Right atrium auricular region (tissue), 2 donors: Measurements from ENCODE around the gene SELENOT. TPM values are rescaled to one million over a fixed set of nuclear protein-coding genes. Genes with fewer than 3 reads are reported as not detected.

Experiments
- DNase-seq: peaks from one replicate; pipeline ENCODE4 v3.0.0-alpha.2; 2019; ENCODE audit warnings: low spot score
- H3K27ac ChIP-seq, 2 donors: fragments of 200-600 bp; sonication (generic); 1 replicate in 1 of 2; 2 replicates in 1 of 2; pipeline ENCODE4 v1.5.1; 2016 to 2019
- H3K27me3 ChIP-seq, 2 donors: fragments of 200-600 bp; sonication (generic); one replicate each; pipeline versions ENCODE4 v1.5.1 to v1.6.0; 2017 to 2019
- H3K36me3 ChIP-seq: fragments of 200-600 bp; sonication (generic); one replicate; pipeline ENCODE4 v1.5.1; 2016
- H3K4me1 ChIP-seq, 2 donors: fragments of 200-600 bp; sonication (generic); one replicate each; pipeline versions ENCODE4 v1.5.1 to v1.6.0; 2017 to 2019
- H3K4me3 ChIP-seq, 2 donors: fragments of 200-600 bp; sonication (generic); 1 replicate in 1 of 2; 2 replicates in 1 of 2; pipeline ENCODE4 v1.5.1; 2017 to 2019; ENCODE audit warnings: mild to moderate bottlenecking in 1 of 2, moderate library complexity in 1 of 2
- H3K9me3 ChIP-seq, 2 donors: fragments of 200-600 bp; sonication (generic); one replicate each; pipeline ENCODE4 v1.5.1; 2019
- total RNA-seq, 2 donors: library from RNA; depleted of rRNA; stranded (reverse); fragments of >200 nt; gene quantifications; one replicate each; pipeline ENCODE4 v1.1.0, GENCODE V29; 2016
- TF ChIP-seq, protein P1 (sequence below), 2 donors: fragments of 200-600 bp; sonication (generic); IDR thresholded peaks; one replicate each; pipeline ENCODE4 v1.5.1; 2019; ENCODE audit warnings: antibody characterized with exemption in 2 of 2

Gene SELENOT
- total RNA-seq, 2 donors from 2014 or later = 73.6 to 137 TPM

DNA sequence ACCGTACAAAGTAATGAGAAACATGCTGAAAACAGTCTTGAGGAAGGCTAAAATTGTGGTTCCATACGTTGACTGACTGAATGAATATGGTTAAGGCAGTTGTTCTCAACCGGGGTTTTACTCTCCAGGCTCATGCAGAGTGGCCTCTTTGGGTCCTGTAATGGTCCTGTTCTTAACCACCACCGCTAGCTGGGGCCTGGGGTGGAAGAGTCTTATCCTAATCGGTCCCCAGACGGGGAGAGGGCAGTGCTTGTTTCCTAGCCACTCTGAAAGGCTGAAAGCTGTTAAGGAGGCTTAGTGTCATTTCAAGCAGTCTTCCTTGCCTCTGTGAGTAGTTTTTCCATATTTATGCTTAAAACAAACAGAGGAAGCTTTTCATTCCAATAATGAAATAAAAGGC lies 32.0 kb downstream of the SELENOT start:
- Histone ChIP-seq H3K36me3 (peaks cover 6% of the 10 kb centered on the region), H3K27me3 (no peaks in the 10 kb centered on the region), H3K9me3 (no peaks in the 10 kb centered on the region), H3K4me1 (no peaks in the 10 kb centered on the region), H3K4me3 (no peak overlapping the region), H3K27ac (no peak overlapping the region)
- no peak for DNase-seq
- TF ChIP-seq, protein P1, sequence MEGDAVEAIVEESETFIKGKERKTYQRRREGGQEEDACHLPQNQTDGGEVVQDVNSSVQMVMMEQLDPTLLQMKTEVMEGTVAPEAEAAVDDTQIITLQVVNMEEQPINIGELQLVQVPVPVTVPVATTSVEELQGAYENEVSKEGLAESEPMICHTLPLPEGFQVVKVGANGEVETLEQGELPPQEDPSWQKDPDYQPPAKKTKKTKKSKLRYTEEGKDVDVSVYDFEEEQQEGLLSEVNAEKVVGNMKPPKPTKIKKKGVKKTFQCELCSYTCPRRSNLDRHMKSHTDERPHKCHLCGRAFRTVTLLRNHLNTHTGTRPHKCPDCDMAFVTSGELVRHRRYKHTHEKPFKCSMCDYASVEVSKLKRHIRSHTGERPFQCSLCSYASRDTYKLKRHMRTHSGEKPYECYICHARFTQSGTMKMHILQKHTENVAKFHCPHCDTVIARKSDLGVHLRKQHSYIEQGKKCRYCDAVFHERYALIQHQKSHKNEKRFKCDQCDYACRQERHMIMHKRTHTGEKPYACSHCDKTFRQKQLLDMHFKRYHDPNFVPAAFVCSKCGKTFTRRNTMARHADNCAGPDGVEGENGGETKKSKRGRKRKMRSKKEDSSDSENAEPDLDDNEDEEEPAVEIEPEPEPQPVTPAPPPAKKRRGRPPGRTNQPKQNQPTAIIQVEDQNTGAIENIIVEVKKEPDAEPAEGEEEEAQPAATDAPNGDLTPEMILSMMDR (IDR thresholded peaks at IDR 0.05) = no peak

DNA sequence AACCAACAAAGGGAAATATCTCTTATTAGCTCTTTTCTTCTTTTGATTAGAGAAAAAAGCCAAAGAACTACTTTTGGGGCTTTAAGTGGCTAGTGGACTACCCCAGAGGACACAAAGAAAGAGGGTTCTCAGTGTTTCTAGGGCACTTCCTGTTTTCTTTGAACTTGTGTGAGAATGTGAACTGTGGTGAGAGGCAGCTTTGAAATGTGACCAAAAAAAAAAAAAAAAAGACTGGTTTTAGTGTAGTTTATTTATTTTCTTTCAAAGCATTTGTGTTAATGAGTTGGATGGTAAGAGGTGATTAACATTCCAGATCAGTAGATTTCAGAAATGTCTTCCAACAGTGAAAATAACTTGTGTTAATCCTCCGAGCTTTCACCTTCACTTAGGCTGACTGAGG lies 32.4 kb downstream of the SELENOT start:
- Histone ChIP-seq H3K27ac (no peak overlapping the region), H3K4me3 (no peak overlapping the region), H3K36me3 (peaks cover 6% of the 10 kb centered on the region), H3K4me1 (no peaks in the 10 kb centered on the region), H3K27me3 (no peaks in the 10 kb centered on the region), H3K9me3 (no peaks in the 10 kb centered on the region)
- TF ChIP-seq, protein P1 (IDR thresholded peaks at IDR 0.05) = no peak
- no peak for DNase-seq

DNA sequence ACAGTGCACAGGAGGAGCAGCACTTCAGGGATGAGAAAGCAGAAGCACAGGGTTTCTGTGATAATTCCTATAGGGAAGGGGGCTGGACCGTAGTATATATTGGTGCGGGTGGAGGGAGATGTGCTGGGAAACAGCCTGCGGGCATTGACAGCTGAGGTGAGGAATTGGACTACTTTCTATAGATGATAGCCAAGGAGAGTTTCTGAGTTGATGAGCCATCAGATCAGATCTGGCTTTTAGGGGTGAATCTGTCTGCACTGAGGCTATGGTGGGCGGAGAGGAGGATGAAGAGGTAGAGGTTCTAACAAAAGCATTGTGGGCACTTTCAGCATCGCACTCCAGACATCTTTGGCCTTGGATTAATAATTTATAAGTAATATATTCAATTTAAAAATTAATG lies 33.1 kb downstream of the SELENOT start:
- TF ChIP-seq, protein P1 (IDR thresholded peaks at IDR 0.05) = no peak
- Histone ChIP-seq H3K4me3 (no peak overlapping the region), H3K36me3 (peaks cover 5% of the 10 kb centered on the region), H3K9me3 (no peaks in the 10 kb centered on the region), H3K27me3 (no peaks in the 10 kb centered on the region), H3K4me1 (no peaks in the 10 kb centered on the region), H3K27ac (no peak overlapping the region)
- DNase-seq = no peak

DNA sequence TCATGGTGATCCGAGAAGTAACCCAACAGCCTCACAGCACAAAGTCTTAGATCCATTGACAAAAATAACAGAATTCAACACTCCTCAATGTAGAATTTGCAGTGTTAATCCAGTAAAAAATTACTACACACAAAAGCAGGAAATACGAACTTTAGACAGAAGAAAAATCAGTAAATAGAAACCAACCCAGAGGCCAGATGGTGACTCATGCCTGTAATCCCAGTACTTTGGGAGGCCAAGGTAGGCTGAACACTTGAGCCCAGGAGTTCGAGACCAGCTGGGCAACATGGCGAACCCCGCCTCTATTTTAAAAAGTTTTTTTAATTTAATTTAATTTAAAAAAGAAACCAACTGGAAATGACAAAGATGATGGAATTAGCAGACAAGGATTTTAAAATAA lies 36.1 kb downstream of the SELENOT start:
- Histone ChIP-seq H3K36me3 (no peaks in the 10 kb centered on the region), H3K9me3 (no peaks in the 10 kb centered on the region), H3K4me1 (no peaks in the 10 kb centered on the region), H3K27me3 (no peaks in the 10 kb centered on the region), H3K27ac (no peak overlapping the region), H3K4me3 (no peak overlapping the region)
- DNase-seq = no peak
- TF ChIP-seq, protein P1 (IDR thresholded peaks at IDR 0.05) = no peak

GRCh38 chr3:150640256-150640655 lies 37.1 kb downstream of the SELENOT start:
- H3K9me3 ChIP-seq = no peaks in the 10 kb centered on the region
- H3K36me3 ChIP-seq = no peaks in the 10 kb centered on the region
- no peaks in the 10 kb centered on the region for H3K27me3 ChIP-seq
- no peaks in the 10 kb centered on the region for H3K4me1 ChIP-seq
- H3K4me3 ChIP-seq = no peak overlapping the region
- TF ChIP-seq, protein P1 (IDR thresholded peaks at IDR 0.05) = no peak
- no peak for DNase-seq
- no peak overlapping the region for H3K27ac ChIP-seq

- DNase-seq = no peak
- TF ChIP-seq, protein P1 (IDR thresholded peaks at IDR 0.05) = no peak
- Histone ChIP-seq H3K36me3 (no peaks in the 10 kb centered on the region), H3K27ac (no peak overlapping the region), H3K27me3 (no peaks in the 10 kb centered on the region), H3K4me3 (no peak overlapping the region), H3K9me3 (no peaks in the 10 kb centered on the region), H3K4me1 (no peaks in the 10 kb centered on the region)
Measured at GRCh38 chr3:150653110-150653561, 50.0 kb downstream of the SELENOT start.
